Activated CD8-positive, alpha-beta memory T cell treated with anti-CD3 and anti-CD28 coated beads, Interleukin-2, amount 10 ng/mL, durations not matched to agents 7 days and 5 days (primary cell): ENCODE results near the gene SLC16A3. TPM values are rescaled to one million over a fixed set of nuclear protein-coding genes. Genes with fewer than 3 reads are reported as not detected.

ENCODE experiments used
- ATAC-seq: fragments of 150-1000 bp; cut with Tn5 transposase; one replicate; pipeline ENCODE4 v1.10.0; 2021; ENCODE audit warnings: moderate library complexity
- CTCF ChIA-PET: fragments of 350-600 bp; sonication (Branson Sonifier 250); formaldehyde crosslinking; loops from one replicate; lab custom pipeline; 2021; ENCODE audit warnings: antibody characterized with exemption; lab: Charles Lee
- DNase-seq: peaks from one replicate; pipeline ENCODE4 v3.0.0-alpha.2; 2020
- H3K27ac Mint-ChIP-seq: one replicate; pipeline ENCODE4 v1.8.0; 2021; ENCODE audit warnings: mild to moderate bottlenecking, mixed read lengths
- H3K27me3 Mint-ChIP-seq: one replicate; pipeline ENCODE4 v1.8.0; 2021; ENCODE audit warnings: mixed read lengths
- H3K36me3 Mint-ChIP-seq: one replicate; pipeline ENCODE4 v1.8.0; 2021; ENCODE audit warnings: mild to moderate bottlenecking, mixed read lengths
- H3K4me1 Mint-ChIP-seq: one replicate; pipeline ENCODE4 v1.8.0; 2021; ENCODE audit warnings: mixed read lengths
- H3K4me3 Mint-ChIP-seq: one replicate; pipeline ENCODE4 v1.8.0; 2021; ENCODE audit warnings: mild to moderate bottlenecking, moderate library complexity, mixed read lengths
- H3K9me3 Mint-ChIP-seq: one replicate; pipeline ENCODE4 v1.8.0; 2022; ENCODE audit warnings: low read depth, mixed read lengths
- total RNA-seq, 2 experiments: library from RNA; stranded (reverse); gene quantifications; one replicate each; pipeline ENCODE4 v1.2.3, GENCODE V29; 2021

Gene SLC16A3
- total RNA-seq, 2 experiments from 2014 or later, result 119 to 148 TPM

GRCh38 chr17:82219753-82220709 is 8.8 kb upstream of the SLC16A3 start:
- no peaks in the 10 kb centered on the region for H3K36me3 Mint-ChIP-seq
- H3K4me3 Mint-ChIP-seq, result no peak overlapping the region
- H3K4me1 Mint-ChIP-seq, result peaks cover 27% of the 10 kb centered on the region
- ATAC-seq, result no peak
- H3K27me3 Mint-ChIP-seq, result no peaks in the 10 kb centered on the region
- CTCF ChIA-PET, result interaction anchor here (1.4 to 1.7 kb wide), 3 partner anchors 9 to 18 kb away, joined by 3 to 5 read pairs (median 4); partner anchors contain the start of gene SLC16A3
- no peaks in the 10 kb centered on the region for H3K9me3 Mint-ChIP-seq
- no peak overlapping the region for H3K27ac Mint-ChIP-seq
- no peak for DNase-seq

- Mint-ChIP-seq H3K4me3 (no peak overlapping the region), H3K27ac (no peak overlapping the region), H3K36me3 (no peaks in the 10 kb centered on the region), H3K4me1 (peaks cover 17% of the 10 kb centered on the region), H3K27me3 (no peaks in the 10 kb centered on the region), H3K9me3 (no peaks in the 10 kb centered on the region)
- CTCF ChIA-PET, result no interaction called here
- DNase-seq, result no peak
- ATAC-seq, result no peak
Measured at GRCh38 chr17:82221341-82221902, 7.4 kb upstream of the SLC16A3 start.

- DNase-seq (no peak), ATAC-seq (no peak)
- CTCF ChIA-PET, result no interaction called here
- no peaks in the 10 kb centered on the region for H3K36me3 Mint-ChIP-seq
- H3K27ac Mint-ChIP-seq, result no peak overlapping the region
- H3K4me1 Mint-ChIP-seq, result peaks cover 10% of the 10 kb centered on the region
- no peak overlapping the region for H3K4me3 Mint-ChIP-seq
- no peaks in the 10 kb centered on the region for H3K27me3 Mint-ChIP-seq
- H3K9me3 Mint-ChIP-seq, result no peaks in the 10 kb centered on the region
Measured at GRCh38 chr17:82222816-82223215, 6.0 kb upstream of the SLC16A3 start.

GRCh38 chr17:82223517-82223916 is 5.3 kb upstream of the SLC16A3 start:
- Mint-ChIP-seq H3K9me3 (no peaks in the 10 kb centered on the region), H3K4me3 (no peak overlapping the region), H3K4me1 (peaks cover 6% of the 10 kb centered on the region), H3K36me3 (no peaks in the 10 kb centered on the region), H3K27ac (no peak overlapping the region), H3K27me3 (no peaks in the 10 kb centered on the region)
- CTCF ChIA-PET, result no interaction called here
- ATAC-seq (no peak), DNase-seq (no peak)

GRCh38 chr17:82224666-82225065 is 4.2 kb upstream of the SLC16A3 start:
- no peak for ATAC-seq
- CTCF ChIA-PET, result interaction anchor here (1.1 to 3.3 kb wide), 2 partner anchors 11 to 19 kb away, joined by 3 to 13 read pairs; no protein-coding TSS in a partner anchor

GRCh38 chr17:82225368-82226029 is 3.3 kb upstream of the SLC16A3 start:
- Mint-ChIP-seq H3K36me3 (peaks cover 3% of the 10 kb centered on the region), H3K4me3 (no peak overlapping the region), H3K4me1 (peaks cover 9% of the 10 kb centered on the region), H3K27me3 (no peaks in the 10 kb centered on the region), H3K27ac (no peak overlapping the region), H3K9me3 (no peaks in the 10 kb centered on the region)
- no peak for DNase-seq
- CTCF ChIA-PET, result interaction anchor here (0.6 to 3.3 kb wide), 3 partner anchors 11 to 258 kb away, joined by 3 to 13 read pairs (median 3); no protein-coding TSS in a partner anchor
- no peak for ATAC-seq

More at GRCh38 chr17:82224666-82225065, 4.2 kb upstream of the SLC16A3 start:
- H3K4me1 Mint-ChIP-seq, result peaks cover 6% of the 10 kb centered on the region
- H3K27me3 Mint-ChIP-seq, result no peaks in the 10 kb centered on the region
- DNase-seq, result no peak
- H3K9me3 Mint-ChIP-seq, result no peaks in the 10 kb centered on the region
- H3K36me3 Mint-ChIP-seq, result no peaks in the 10 kb centered on the region
- H3K4me3 Mint-ChIP-seq, result no peak overlapping the region
- H3K27ac Mint-ChIP-seq, result no peak overlapping the region

GRCh38 chr17:82226146-82226808 is 2.6 kb upstream of the SLC16A3 start:
- CTCF ChIA-PET, result interaction anchor here (0.6 to 3.3 kb wide), 4 partner anchors 10 to 259 kb away, joined by 3 to 13 read pairs (median 4); no protein-coding TSS in a partner anchor
- Mint-ChIP-seq H3K9me3 (no peaks in the 10 kb centered on the region), H3K27me3 (no peaks in the 10 kb centered on the region), H3K27ac (no peak overlapping the region), H3K4me1 (peaks cover 9% of the 10 kb centered on the region), H3K4me3 (no peak overlapping the region), H3K36me3 (peaks cover 3% of the 10 kb centered on the region)
- no peak for ATAC-seq
- no peak for DNase-seq

GRCh38 chr17:82226809-82227628 is 1.8 kb upstream of the SLC16A3 start:
- Mint-ChIP-seq H3K9me3 (no peaks in the 10 kb centered on the region), H3K4me1 (peaks cover 9% of the 10 kb centered on the region), H3K27me3 (no peaks in the 10 kb centered on the region), H3K36me3 (peaks cover 3% of the 10 kb centered on the region), H3K4me3 (no peak overlapping the region), H3K27ac (peak overlapping the region; percentile 86)
- no peak for ATAC-seq
- no peak for DNase-seq
- CTCF ChIA-PET, result interaction anchor here (0.8 to 3.3 kb wide), 3 partner anchors 9 to 197 kb away, joined by 3 to 13 read pairs (median 6); no protein-coding TSS in a partner anchor

GRCh38 chr17:82227629-82228277 is 1.1 kb upstream of the SLC16A3 start:
- Mint-ChIP-seq H3K36me3 (peaks cover 3% of the 10 kb centered on the region), H3K27me3 (no peaks in the 10 kb centered on the region), H3K4me3 (peak overlapping the region; percentile 74), H3K27ac (peak overlapping the region; percentile 86), H3K4me1 (peaks cover 10% of the 10 kb centered on the region), H3K9me3 (no peaks in the 10 kb centered on the region)
- ATAC-seq (no peak), DNase-seq (no peak)
- CTCF ChIA-PET, result interaction anchor here (1.8 to 3.3 kb wide), 3 partner anchors 8 to 22 kb away, joined by 8 to 14 read pairs (median 13); no protein-coding TSS in a partner anchor

- no peaks in the 10 kb centered on the region for H3K9me3 Mint-ChIP-seq
Measured at GRCh38 chr17:82228278-82228841, 482 bp upstream of the SLC16A3 start.

More at GRCh38 chr17:82228278-82228841, 482 bp upstream of the SLC16A3 start:
- Mint-ChIP-seq H3K4me1 (peaks cover 14% of the 10 kb centered on the region), H3K4me3 (peak overlapping the region; percentile 74), H3K27me3 (no peaks in the 10 kb centered on the region), H3K36me3 (peaks cover 3% of the 10 kb centered on the region), H3K27ac (peak overlapping the region; percentile 86)
- CTCF ChIA-PET, result interaction anchor here (1.3 to 2.8 kb wide), 4 partner anchors 8 to 22 kb away, joined by 3 to 14 read pairs (median 6); no protein-coding TSS in a partner anchor
- peak; percentile 83 for DNase-seq
- peak; percentile 52 for ATAC-seq
